Neural cell (in vitro differentiated cells): Measurements from ENCODE around the gene MBD3. TPM values are rescaled to one million over a fixed set of nuclear protein-coding genes. Genes with fewer than 3 reads are reported as not detected.

Experiments
- H2AFZ ChIP-seq: fragments of 200-600, 300-800 bp; sonication (generic), shearing (Covaris generic); 2 replicates; pipeline ENCODE4 v1.6.0; 2014; ENCODE audit warnings: low read depth, mild to moderate bottlenecking, antibody characterized with exemption, low read length, moderate library complexity
- H3F3A ChIP-seq: fragments of 200-600 bp; shearing (Covaris generic); 2 replicates; pipeline ENCODE4 v1.6.1; 2016; ENCODE audit warnings: mild to moderate bottlenecking, moderate library complexity, mixed read lengths, antibody characterized with exemption, low read length; ENCODE audit not compliant: insufficient read depth, poor library complexity, severe bottlenecking
- H3K27ac ChIP-seq: fragments of 200-600, 300-800 bp; sonication (generic), shearing (Covaris generic); 2 replicates; pipeline ENCODE4 v1.5.1; 2014; ENCODE audit warnings: mild to moderate bottlenecking, low read length, moderate library complexity
- H3K27me3 ChIP-seq: fragments of 300-800, 200-600 bp; sonication (generic), shearing (Covaris generic); 2 replicates; pipeline ENCODE4 v1.6.0; 2014; ENCODE audit warnings: mild to moderate bottlenecking, low read depth, low read length, moderate library complexity; ENCODE audit not compliant: insufficient read depth
- H3K36me3 ChIP-seq: fragments of 300-800, 200-600 bp; sonication (generic), shearing (Covaris generic); 2 replicates; pipeline ENCODE4 v1.5.1; 2014; ENCODE audit warnings: mild to moderate bottlenecking, antibody characterized with exemption, low read length, moderate library complexity; ENCODE audit not compliant: insufficient read depth
- H3K4me2 ChIP-seq: fragments of 300-800, 200-600 bp; sonication (generic), shearing (Covaris generic); 2 replicates; pipeline ENCODE4 v1.6.0; 2014; ENCODE audit warnings: mild to moderate bottlenecking, low read length
- H3K4me3 ChIP-seq: fragments of 300-800, 200-600 bp; sonication (generic), shearing (Covaris generic); 2 replicates; pipeline ENCODE4 v1.5.1; 2014; ENCODE audit warnings: mild to moderate bottlenecking, low read length, moderate library complexity
- H3K79me2 ChIP-seq: fragments of 200-600 bp; shearing (Covaris generic); replicated peaks from 2 replicates; pipeline ENCODE4 v1.6.0; 2014; ENCODE audit warnings: mild to moderate bottlenecking, low read length, moderate library complexity; ENCODE audit not compliant: insufficient read depth
- H3K9ac ChIP-seq: fragments of 300-800, 200-600 bp; sonication (generic), shearing (Covaris generic); 2 replicates; pipeline ENCODE4 v1.6.1; 2016; ENCODE audit warnings: mild to moderate bottlenecking, low read length, mixed read lengths
- H3K9me2 ChIP-seq: fragments of 200-600 bp; shearing (Covaris generic); 2 replicates; pipeline ENCODE4 v1.6.1; 2016; ENCODE audit warnings: mild to moderate bottlenecking, low read length, mixed read lengths; ENCODE audit not compliant: insufficient read depth
- H3K9me3 ChIP-seq: fragments of 200-600, 300-800 bp; sonication (generic), shearing (Covaris generic); 2 replicates; pipeline ENCODE4 v1.6.1; 2016; ENCODE audit warnings: mild to moderate bottlenecking, mixed run types, low read length, moderate library complexity, mixed read lengths
- H4K20me1 ChIP-seq: fragments of 200-600 bp; shearing (Covaris generic); 2 replicates; pipeline ENCODE4 v1.6.1; 2016; ENCODE audit warnings: mild to moderate bottlenecking, mixed run types; ENCODE audit not compliant: insufficient read depth
- CTCF ChIP-seq: fragments of 450-650 bp; IDR thresholded peaks from 2 replicates; pipeline ENCODE4 v1.5.1; 2014; ENCODE audit warnings: antibody characterized with exemption, mild to moderate bottlenecking, moderate library complexity; ENCODE audit not compliant: poor library complexity, severe bottlenecking
- EP300 ChIP-seq: fragments of 450-650 bp; conservative IDR thresholded peaks from 2 replicates; pipeline ENCODE4 v1.6.1; 2014; ENCODE audit warnings: antibody characterized with exemption, mild to moderate bottlenecking, moderate library complexity; ENCODE audit not compliant: poor library complexity, severe bottlenecking
- EZH2 ChIP-seq: fragments of 200-600, 300-800 bp; shearing (Covaris generic), sonication (generic); IDR thresholded peaks from 2 replicates; pipeline ENCODE4 v1.6.1; 2014; ENCODE audit warnings: antibody characterized with exemption, low read length, borderline replicate concordance, mild to moderate bottlenecking; ENCODE audit not compliant: insufficient read depth, poor library complexity, severe bottlenecking
- MXI1 ChIP-seq: fragments of 450-650 bp; conservative IDR thresholded peaks from 2 replicates; pipeline ENCODE4 v1.6.1; 2014; ENCODE audit warnings: antibody characterized with exemption, mild to moderate bottlenecking; ENCODE audit not compliant: poor library complexity, severe bottlenecking
- POLR2AphosphoS5 ChIP-seq: IDR thresholded peaks from 2 replicates; pipeline ENCODE4 v1.6.1; 2012
- RAD21 ChIP-seq: fragments of 450-650 bp; conservative IDR thresholded peaks from 2 replicates; pipeline ENCODE4 v1.6.1; 2014; ENCODE audit warnings: antibody characterized with exemption, mild to moderate bottlenecking, moderate library complexity
- REST ChIP-seq: IDR thresholded peaks from 2 replicates; pipeline ENCODE4 v1.6.1; 2012; ENCODE audit warnings: borderline replicate concordance
- SMC3 ChIP-seq: fragments of 450-650 bp; conservative IDR thresholded peaks from 2 replicates; pipeline ENCODE4 v1.6.1; 2014; ENCODE audit warnings: antibody characterized with exemption, mild to moderate bottlenecking, moderate library complexity; ENCODE audit not compliant: poor library complexity
- TAF1 ChIP-seq: IDR thresholded peaks from 2 replicates; pipeline ENCODE4 v1.6.1; 2012; ENCODE audit warnings: low read depth
- polyA plus RNA-seq: library from polyadenylated mRNA; depleted of rRNA; stranded (reverse); fragments of >200 nt; gene quantifications from 2 replicates; pipeline ENCODE4 v1.2.3, GENCODE V29; 2014

The MBD3 gene
- polyA plus RNA-seq, 1 donor from 2014 or later: 80.1 TPM

- Histone ChIP-seq H3F3A (no peaks in the 10 kb centered on the region), H3K4me2 (no peak overlapping the region), H3K27me3 (no peaks in the 10 kb centered on the region), H3K79me2 (no peaks in the 10 kb centered on the region), H3K9me3 (no peaks in the 10 kb centered on the region), H2AFZ (no peak overlapping the region), H3K27ac (no peak overlapping the region), H4K20me1 (no peaks in the 10 kb centered on the region), H3K9me2 (no peaks in the 10 kb centered on the region), H3K9ac (no peak overlapping the region), H3K4me3 (no peak overlapping the region), H3K36me3 (no peaks in the 10 kb centered on the region)
- TF ChIP-seq MXI1: no peak
- no peak for TF ChIP-seq EP300
- no peak for TF ChIP-seq EZH2
- TF ChIP-seq TAF1: no peak
- TF ChIP-seq SMC3: no peak
- TF ChIP-seq POLR2AphosphoS5: no peak
- TF ChIP-seq RAD21: no peak
- no peak for TF ChIP-seq REST
- no peak for TF ChIP-seq CTCF
Measured at GRCh38 chr19:1624458-1624857, 31.8 kb upstream of the MBD3 start.

- no peaks in the 10 kb centered on the region for H3K9me3 ChIP-seq
- no peaks in the 10 kb centered on the region for H3K79me2 ChIP-seq
- H3K9me2 ChIP-seq: no peaks in the 10 kb centered on the region
- no peaks in the 10 kb centered on the region for H4K20me1 ChIP-seq
- no peak for TF ChIP-seq SMC3
- no peak for TF ChIP-seq REST
- no peak for TF ChIP-seq CTCF
- no peak for TF ChIP-seq TAF1
- TF ChIP-seq POLR2AphosphoS5: no peak
- TF ChIP-seq MXI1: no peak
- TF ChIP-seq EZH2: no peak
- no peak overlapping the region for H3K4me3 ChIP-seq
- no peak overlapping the region for H3K9ac ChIP-seq
- no peak overlapping the region for H3K27ac ChIP-seq
- H3F3A ChIP-seq: no peaks in the 10 kb centered on the region
- H3K4me2 ChIP-seq: no peak overlapping the region
- no peaks in the 10 kb centered on the region for H3K27me3 ChIP-seq
- H3K36me3 ChIP-seq: no peaks in the 10 kb centered on the region
- no peak overlapping the region for H2AFZ ChIP-seq
Measured at GRCh38 chr19:1622541-1622940, 29.9 kb upstream of the MBD3 start.
